ENCODE results near the gene KIAA1328.

The KIAA1328 gene

GRCh38 chr18:37251679-37252078, 422.8 kb downstream of the KIAA1328 start:
- DNase-seq (ENCODE audit: low read depth): no peak
- no peak overlapping the region for H3K4me3 ChIP-seq (ENCODE audit: control insufficient read depth, low read depth, low read length)
- TF ChIP-seq CTCF (IDR thresholded peaks at IDR 0.05; ENCODE audit: control insufficient read depth, insufficient read depth, low read depth, low read length, missing control alignments): no peak

GRCh38 chr18:37252342-37252741, 423.4 kb downstream of the KIAA1328 start:
- no peak for DNase-seq (ENCODE audit: low read depth)
- TF ChIP-seq CTCF (IDR thresholded peaks at IDR 0.05; ENCODE audit: control insufficient read depth, insufficient read depth, low read depth, low read length, missing control alignments): no peak
- no peak overlapping the region for H3K4me3 ChIP-seq (ENCODE audit: control insufficient read depth, low read depth, low read length)

GRCh38 chr18:37252854-37253393, 424.0 kb downstream of the KIAA1328 start:
- H3K4me3 ChIP-seq (ENCODE audit: control insufficient read depth, low read depth, low read length): no peak overlapping the region
- no peak for TF ChIP-seq CTCF (IDR thresholded peaks at IDR 0.05; ENCODE audit: control insufficient read depth, insufficient read depth, low read depth, low read length, missing control alignments)
- DNase-seq (ENCODE audit: low read depth): no peak

- H3K4me3 ChIP-seq (ENCODE audit: control insufficient read depth, low read depth, low read length): no peak overlapping the region
- DNase-seq (ENCODE audit: low read depth): no peak
- no peak for TF ChIP-seq CTCF (IDR thresholded peaks at IDR 0.05; ENCODE audit: control insufficient read depth, insufficient read depth, low read depth, low read length, missing control alignments)
Measured at GRCh38 chr18:37253394-37254235, 424.7 kb downstream of the KIAA1328 start.

GRCh38 chr18:37254236-37254754, 425.4 kb downstream of the KIAA1328 start:
- no peak overlapping the region; the same call in 1 of the 2 replicates for H3K4me3 ChIP-seq (ENCODE audit: control insufficient read depth, low read depth, low read length)
- TF ChIP-seq CTCF (IDR thresholded peaks at IDR 0.05; ENCODE audit: control insufficient read depth, insufficient read depth, low read depth, low read length, missing control alignments): no peak
- no peak for DNase-seq (ENCODE audit: low read depth)

- TF ChIP-seq CTCF (IDR thresholded peaks at IDR 0.05; ENCODE audit: control insufficient read depth, insufficient read depth, low read depth, low read length, missing control alignments): no peak
- no peak for DNase-seq (ENCODE audit: low read depth)
- H3K4me3 ChIP-seq (ENCODE audit: control insufficient read depth, low read depth, low read length): no peak overlapping the region
Measured at GRCh38 chr18:37254973-37255372, 426.0 kb downstream of the KIAA1328 start.
